H9 (cell line): ENCODE measurements around the gene PAXX. TPM values are rescaled to one million over a fixed set of nuclear protein-coding genes. Genes with fewer than 3 reads are reported as not detected.

Source experiments
- DNase-seq: peaks from one replicate; pipeline ENCODE4 v3.0.0-alpha.2; 2017
- H2AFZ ChIP-seq: one replicate; pipeline ENCODE4 v1.6.1; 2013; ENCODE audit warnings: mild to moderate bottlenecking, low read length, control low read depth, moderate library complexity
- H2AK5ac ChIP-seq: 2 replicates; pipeline ENCODE4 v1.6.1; 2013; ENCODE audit warnings: low read length, control low read depth, mixed read lengths; ENCODE audit not compliant: insufficient read length
- H2BK120ac ChIP-seq: one replicate; pipeline ENCODE4 v1.6.1; 2013; ENCODE audit warnings: low read depth, mild to moderate bottlenecking, low read length, control low read depth, inconsistent platforms; ENCODE audit not compliant: poor library complexity, severe bottlenecking
- H2BK12ac ChIP-seq: 2 replicates; pipeline ENCODE4 v1.6.1; 2013; ENCODE audit warnings: low read length, control low read depth, mixed read lengths, low read depth; ENCODE audit not compliant: insufficient read length
- H2BK15ac ChIP-seq: 2 replicates; pipeline ENCODE4 v1.6.1; 2013; ENCODE audit warnings: low read depth, low read length, control low read depth
- H2BK20ac ChIP-seq: one replicate; pipeline ENCODE4 v1.6.1; 2013; ENCODE audit warnings: low read depth, mild to moderate bottlenecking, low read length, control low read depth, inconsistent platforms; ENCODE audit not compliant: poor library complexity, severe bottlenecking
- H2BK5ac ChIP-seq: 2 replicates; pipeline ENCODE4 v1.6.1; 2013; ENCODE audit warnings: low read length, control low read depth, mixed read lengths; ENCODE audit not compliant: insufficient read length
- H3K14ac ChIP-seq: 2 replicates; pipeline ENCODE4 v1.6.1; 2013; ENCODE audit warnings: low read length, control low read depth; ENCODE audit not compliant: insufficient read depth
- H3K18ac ChIP-seq: 2 replicates; pipeline ENCODE4 v1.6.1; 2013; ENCODE audit warnings: low read depth, mild to moderate bottlenecking, mixed read lengths, low read length, control low read depth; ENCODE audit not compliant: insufficient read length
- H3K23ac ChIP-seq: 2 replicates; pipeline ENCODE4 v1.6.1; 2013; ENCODE audit warnings: low read length, control low read depth, mixed read lengths, low read depth; ENCODE audit not compliant: insufficient read length
- H3K23me2 ChIP-seq: 2 replicates; pipeline ENCODE4 v1.6.1; 2013; ENCODE audit warnings: low read depth, mild to moderate bottlenecking, mixed read lengths, low read length, control low read depth; ENCODE audit not compliant: insufficient read length, poor library complexity, severe bottlenecking
- H3K27ac ChIP-seq: 2 replicates; pipeline ENCODE4 v1.5.1; 2013; ENCODE audit warnings: low read length, control low read depth, mixed read lengths, low read depth; ENCODE audit not compliant: insufficient read length
- H3K27me3 ChIP-seq: 2 replicates; pipeline ENCODE4 v1.6.1; 2013; ENCODE audit warnings: low read length, control low read depth, inconsistent platforms; ENCODE audit not compliant: insufficient read depth
- H3K4ac ChIP-seq: 2 replicates; pipeline ENCODE4 v1.6.1; 2013; ENCODE audit warnings: low read depth, mild to moderate bottlenecking, control low read depth, inconsistent platforms, low read length, moderate library complexity
- H3K4me1 ChIP-seq: 2 replicates; pipeline ENCODE4 v1.6.1; 2013; ENCODE audit warnings: low read length, control low read depth, inconsistent platforms; ENCODE audit not compliant: insufficient read depth
- H3K4me2 ChIP-seq: 2 replicates; pipeline ENCODE4 v1.6.1; 2013; ENCODE audit warnings: low read length, control low read depth, mixed read lengths; ENCODE audit not compliant: insufficient read length, insufficient read depth
- H3K56ac ChIP-seq: 2 replicates; pipeline ENCODE4 v1.6.1; 2013; ENCODE audit warnings: low read depth, mild to moderate bottlenecking, mixed read lengths, low read length, control low read depth; ENCODE audit not compliant: insufficient read length
- H3K79me1 ChIP-seq: 2 replicates; pipeline ENCODE4 v1.6.1; 2013; ENCODE audit warnings: low read depth, mild to moderate bottlenecking, moderate library complexity, low read length, control low read depth, inconsistent platforms; ENCODE audit not compliant: insufficient read depth, poor library complexity, severe bottlenecking
- H3K79me2 ChIP-seq: 2 replicates; pipeline ENCODE4 v1.6.1; 2013; ENCODE audit warnings: low read length, control low read depth, inconsistent platforms; ENCODE audit not compliant: insufficient read depth
- H3K9ac ChIP-seq: 2 replicates; pipeline ENCODE4 v1.6.1; 2013; ENCODE audit warnings: low read length, control low read depth, mixed read lengths; ENCODE audit not compliant: insufficient read length; ENCODE audit errors: extremely low read depth
- H3K9me3 ChIP-seq: one replicate; pipeline ENCODE4 v1.6.1; 2013; ENCODE audit warnings: low read depth, low read length, inconsistent platforms; ENCODE audit not compliant: control insufficient read depth
- H3T11ph ChIP-seq: one replicate; pipeline ENCODE4 v1.6.1; 2013; ENCODE audit warnings: mild to moderate bottlenecking, low read length, control low read depth, inconsistent platforms
- H4K20me1 ChIP-seq: one replicate; pipeline ENCODE4 v1.6.1; 2013; ENCODE audit not compliant: control insufficient read depth, insufficient read length, insufficient read depth
- H4K5ac ChIP-seq: 2 replicates; pipeline ENCODE4 v1.6.1; 2013; ENCODE audit warnings: low read depth, mild to moderate bottlenecking, mixed read lengths, low read length, control low read depth; ENCODE audit not compliant: insufficient read length
- H4K8ac ChIP-seq: replicated peaks from 2 replicates; pipeline ENCODE4 v1.6.1; 2013; ENCODE audit warnings: low read length, control low read depth, mixed read lengths, low read depth; ENCODE audit not compliant: insufficient read length
- H4K91ac ChIP-seq: 2 replicates; pipeline ENCODE4 v1.6.1; 2013; ENCODE audit warnings: low read depth, mild to moderate bottlenecking, moderate library complexity, mixed read lengths, low read length, control low read depth; ENCODE audit not compliant: insufficient read length
- H3K27ac Mint-ChIP-seq, 3 experiments: 2 replicates in 2 of 3; 3 replicates in 1 of 3; pipeline ENCODE4 v1.8.0; 2020 to 2021; ENCODE audit warnings: mixed read lengths in 3 of 3, mild to moderate bottlenecking in 1 of 3, moderate library complexity in 1 of 3
- H3K27me3 Mint-ChIP-seq: 2 replicates; pipeline ENCODE4 v1.8.0; 2021; ENCODE audit warnings: low read depth, mild to moderate bottlenecking, moderate library complexity, mixed read lengths
- H3K36me3 Mint-ChIP-seq, 3 experiments: 2 replicates in 2 of 3; 3 replicates in 1 of 3; pipeline ENCODE4 v1.8.0; 2020 to 2021; ENCODE audit warnings: low read depth in 3 of 3, mixed read lengths in 3 of 3; ENCODE audit not compliant: insufficient read depth in 1 of 3
- H3K4me1 Mint-ChIP-seq, 2 experiments: 2 replicates each; pipeline ENCODE4 v1.8.0; 2020; ENCODE audit warnings: mixed read lengths in 2 of 2
- H3K4me3 Mint-ChIP-seq, 2 experiments: 2 replicates in 1 of 2; 3 replicates in 1 of 2; pipeline ENCODE4 v1.8.0; 2020 to 2021; ENCODE audit warnings: mild to moderate bottlenecking in 2 of 2, mixed read lengths in 2 of 2, moderate library complexity in 1 of 2
- H3K9me3 Mint-ChIP-seq, 2 experiments: 2 replicates in 1 of 2; 3 replicates in 1 of 2; pipeline ENCODE4 v1.8.0; 2020; ENCODE audit warnings: mild to moderate bottlenecking in 2 of 2, mixed read lengths in 2 of 2, moderate library complexity in 1 of 2
- CTCF ChIP-seq: fragments of 200-600 bp; sonication (generic); conservative IDR thresholded peaks from 3 replicates; pipeline ENCODE4 v1.8.0; 2021; ENCODE audit warnings: antibody characterized with exemption, mild to moderate bottlenecking
- WGBS: extraction: QIAGEN DNeasy Blood & Tissue Kit; methylation state at CpG from one replicate; pipeline ENCODE4 v1.1.7; 2013; ENCODE audit warnings: missing lambda C conversion rate, low lambda C conversion rate, mixed read lengths; ENCODE audit not compliant: insufficient read length; ENCODE audit errors: extremely low coverage; 5-methylcytosine and 5-hydroxymethylcytosine counted together
- total RNA-seq: library from RNA; stranded (reverse); gene quantifications from 2 replicates; pipeline ENCODE4 v1.2.1, GENCODE V29; 2021

The PAXX gene
- total RNA-seq, 1 experiment from 2014 or later = 51.2 TPM

- no peak overlapping the region for H4K8ac ChIP-seq
- peaks cover 2% of the 10 kb centered on the region for H4K20me1 ChIP-seq
- H3K23ac ChIP-seq = no peak overlapping the region
- no peak for TF ChIP-seq CTCF
- H3K27me3 Mint-ChIP-seq = peaks cover 8% of the 10 kb centered on the region
- H4K91ac ChIP-seq = no peak overlapping the region
- H3K36me3 Mint-ChIP-seq = no peaks in the 10 kb centered on the region; a peak in 1 of 7 replicates
- H3K4me3 Mint-ChIP-seq = no peak overlapping the region
- H2BK20ac ChIP-seq = no peak overlapping the region
- H3K27ac ChIP-seq = no peak overlapping the region
- no peak overlapping the region for H3K9ac ChIP-seq
- no peaks in the 10 kb centered on the region for H3K23me2 ChIP-seq
- no peaks in the 10 kb centered on the region for H3K79me2 ChIP-seq
- no peak overlapping the region for H3K4me2 ChIP-seq
- no CpG with 5 or more reads among the region's 9 CpGs for WGBS
- no peaks in the 10 kb centered on the region for H3K4me1 ChIP-seq
- H3K4ac ChIP-seq = no peak overlapping the region
- no peak overlapping the region for H2BK120ac ChIP-seq
- H3K18ac ChIP-seq = no peak overlapping the region
- H4K5ac ChIP-seq = no peak overlapping the region
- H3K27ac Mint-ChIP-seq = no peak overlapping the region
- no peaks in the 10 kb centered on the region for H3K27me3 ChIP-seq
- no peak overlapping the region for H2AFZ ChIP-seq
- H3K9me3 ChIP-seq = no peaks in the 10 kb centered on the region
- no peak overlapping the region for H2AK5ac ChIP-seq
- H3K56ac ChIP-seq = no peak overlapping the region
- H3K14ac ChIP-seq = no peak overlapping the region
- H3T11ph ChIP-seq = no peak overlapping the region
- no peaks in the 10 kb centered on the region for H3K79me1 ChIP-seq
- no peak overlapping the region for H2BK15ac ChIP-seq
- peaks cover 6% of the 10 kb centered on the region in 2 experiments; a peak in 4 of 5 replicates for H3K9me3 Mint-ChIP-seq
- no peak overlapping the region for H2BK12ac ChIP-seq
- DNase-seq = no peak
- no peak overlapping the region for H2BK5ac ChIP-seq
- H3K4me1 Mint-ChIP-seq = 0 out of 4 replicates have a peak, but pooled peaks cover 0 to 2% of the 10 kb centered on the region in 2 experiments
These were observed 36.3 kb upstream of the PAXX start for GRCh38 chr9:136955943-136956335.
